ENCODE data around the gene TRIM31.
"Not testable (repeated sequence)": the region's sequence is repeated elsewhere in the genome, so short reads cannot be mapped to it uniquely, and the experiment has no call there.

The TRIM31 gene

DNA sequence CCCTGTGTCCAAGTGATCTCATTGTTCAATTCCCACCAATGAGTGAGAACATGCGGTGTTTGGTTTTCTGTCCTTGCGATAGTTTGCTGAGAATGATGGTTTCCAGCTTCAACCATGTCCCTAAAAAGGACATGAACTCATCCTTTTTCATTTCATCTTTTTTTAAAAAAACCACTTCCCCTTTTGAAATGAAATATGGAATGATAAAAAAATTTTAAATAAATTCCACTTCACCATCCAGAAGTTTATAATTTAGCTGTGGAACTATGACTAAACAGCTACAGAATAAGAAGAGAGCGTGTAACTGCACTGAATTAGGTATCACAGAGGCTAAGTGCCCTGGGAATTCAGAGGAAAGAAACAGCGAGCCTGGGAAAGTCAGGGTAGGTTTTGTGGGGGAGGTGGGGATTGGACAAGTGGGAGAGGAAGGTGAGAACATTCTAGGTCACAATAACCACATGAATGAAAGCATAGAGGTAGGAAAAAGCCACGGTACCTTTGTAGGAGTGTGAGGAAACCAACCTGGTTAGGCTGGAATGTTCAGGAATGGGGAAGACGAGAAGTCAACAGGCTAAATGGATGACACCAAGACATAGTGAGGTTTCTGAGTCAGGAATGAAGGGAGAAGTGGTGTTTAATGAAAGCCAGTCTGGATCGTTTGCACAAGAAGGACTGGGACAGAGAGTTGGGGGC, 37.1 kb upstream of the TRIM31 start:
- in situ Hi-C loops (cut with HindIII; ENCODE audit: low sequenced_read_pairs), result no loop called here

DNA sequence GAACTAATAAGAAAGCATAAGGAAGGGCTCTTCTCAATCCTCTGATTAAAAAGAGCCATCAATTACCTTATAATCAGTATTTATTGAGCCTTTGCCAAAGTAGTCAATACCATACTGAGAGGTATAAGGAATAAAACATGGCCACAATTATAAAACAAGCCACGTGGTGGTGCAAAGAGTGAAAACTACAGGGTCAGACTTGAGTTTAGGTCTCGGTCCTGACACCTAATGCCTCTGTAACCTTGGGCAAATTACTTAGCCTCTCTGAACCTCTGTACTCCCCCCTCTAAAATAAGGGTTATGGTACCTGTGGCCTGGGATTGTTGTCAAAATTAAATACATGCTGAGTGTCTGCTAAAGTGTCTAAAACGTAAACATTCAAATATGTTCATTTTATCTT, 36.3 kb upstream of the TRIM31 start:
- in situ Hi-C loops (cut with HindIII; ENCODE audit: low sequenced_read_pairs), result no loop called here

DNA sequence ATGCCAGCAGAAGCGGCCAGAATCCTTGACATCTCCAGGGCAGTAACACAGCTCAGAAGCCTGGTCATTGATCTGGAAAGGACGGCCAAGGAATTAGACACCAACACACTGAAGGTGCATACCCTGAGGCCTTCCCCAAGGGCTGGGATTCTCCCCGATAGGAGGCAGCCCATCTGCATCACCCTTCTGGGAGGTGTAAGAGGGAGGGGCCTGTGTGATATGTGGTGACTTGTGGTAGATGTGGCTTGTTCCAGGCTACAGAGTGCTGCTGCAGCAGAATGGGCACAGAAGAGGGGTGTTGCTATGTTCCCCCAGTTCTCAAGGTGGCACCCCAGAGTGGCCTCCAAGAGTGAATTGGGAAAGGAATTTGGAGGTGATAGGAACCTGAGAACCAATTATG, 34.2 kb upstream of the TRIM31 start:
- in situ Hi-C loops (cut with HindIII; ENCODE audit: low sequenced_read_pairs), result no loop called here

GRCh38 chr6:30145818-30146217, 32.9 kb upstream of the TRIM31 start:
- in situ Hi-C loops (cut with HindIII; ENCODE audit: low sequenced_read_pairs), result no loop called here

DNA sequence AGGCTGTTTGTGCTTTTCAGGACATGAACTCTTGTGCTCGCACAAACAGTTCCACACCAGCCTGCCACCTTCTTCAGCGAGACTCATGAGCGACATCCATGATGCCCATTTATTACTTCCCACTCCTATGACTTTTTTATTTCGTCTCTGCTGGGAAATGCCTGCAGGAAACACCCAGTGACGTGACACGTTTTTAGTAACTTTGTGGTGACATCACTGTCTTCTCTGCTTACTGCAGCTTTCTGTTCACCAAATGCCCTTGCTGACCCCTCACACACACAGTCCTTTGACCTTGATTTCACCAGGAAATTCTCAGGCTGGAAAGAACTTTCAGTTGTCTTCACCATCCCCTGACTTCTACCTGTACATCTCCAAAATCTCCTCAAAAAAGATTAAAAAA, 31.9 kb upstream of the TRIM31 start:
- in situ Hi-C loops (cut with HindIII; ENCODE audit: low sequenced_read_pairs), result no loop called here

GRCh38 chr6:30143780-30144179, 30.9 kb upstream of the TRIM31 start:
- in situ Hi-C loops (cut with HindIII; ENCODE audit: low sequenced_read_pairs), result no loop called here

GRCh38 chr6:30142665-30143064, 29.8 kb upstream of the TRIM31 start:
- in situ Hi-C loops (cut with HindIII; ENCODE audit: low sequenced_read_pairs), result no loop called here

DNA sequence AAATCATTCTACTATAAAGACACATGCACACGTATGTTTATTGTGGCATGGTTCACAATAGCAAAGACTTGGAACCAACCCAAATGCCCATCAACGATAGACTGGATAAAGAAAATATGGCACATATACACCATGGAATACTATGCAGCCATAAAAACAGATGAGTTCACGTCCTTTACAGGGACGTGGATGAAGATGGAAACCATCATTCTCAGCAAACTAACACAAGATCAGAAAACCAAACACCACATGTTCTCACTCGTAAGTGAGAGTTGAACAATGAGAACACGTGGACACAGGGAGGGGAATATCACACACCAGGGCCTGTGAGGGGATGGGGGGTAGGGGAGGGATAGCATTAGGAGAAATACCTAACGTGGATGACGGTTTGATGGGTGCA, 27.4 kb upstream of the TRIM31 start:
- in situ Hi-C loops (cut with HindIII; ENCODE audit: low sequenced_read_pairs), result not testable (repeated sequence)

- in situ Hi-C loops (cut with HindIII; ENCODE audit: low sequenced_read_pairs), result no loop called here
Observed at GRCh38 chr6:30136570-30137286, 23.8 kb upstream of the TRIM31 start.

DNA sequence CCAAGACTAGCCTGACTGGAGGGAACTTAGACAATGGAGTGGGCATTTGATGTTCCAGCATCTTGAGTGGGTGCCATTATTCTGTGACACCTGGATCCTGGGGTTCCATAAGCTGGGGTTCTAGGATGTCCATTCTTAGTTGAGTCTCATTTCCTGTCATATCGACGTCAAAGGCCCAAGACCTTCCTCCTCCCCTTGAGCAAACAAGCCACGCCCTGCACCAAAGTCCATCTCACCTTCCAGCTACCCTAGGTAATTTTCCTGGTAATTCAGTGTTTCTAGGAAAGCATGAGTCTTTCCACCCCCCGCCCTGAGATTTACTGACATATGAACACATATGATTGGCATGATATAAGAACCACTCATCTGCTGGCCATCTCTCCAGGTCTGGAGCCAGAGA, 22.9 kb upstream of the TRIM31 start, which contains the start of gene TRIM40:
TSS of gene TRIM40 (plus strand) at position 384 of the 400 bp plus-strand sequence. CDS start 897 bp downstream, outside the sequence.
- in situ Hi-C loops (cut with HindIII; ENCODE audit: low sequenced_read_pairs), result no loop called here

GRCh38 chr6:30135147-30135546, 22.3 kb upstream of the TRIM31 start:
- in situ Hi-C loops (cut with HindIII; ENCODE audit: low sequenced_read_pairs), result no loop called here

DNA sequence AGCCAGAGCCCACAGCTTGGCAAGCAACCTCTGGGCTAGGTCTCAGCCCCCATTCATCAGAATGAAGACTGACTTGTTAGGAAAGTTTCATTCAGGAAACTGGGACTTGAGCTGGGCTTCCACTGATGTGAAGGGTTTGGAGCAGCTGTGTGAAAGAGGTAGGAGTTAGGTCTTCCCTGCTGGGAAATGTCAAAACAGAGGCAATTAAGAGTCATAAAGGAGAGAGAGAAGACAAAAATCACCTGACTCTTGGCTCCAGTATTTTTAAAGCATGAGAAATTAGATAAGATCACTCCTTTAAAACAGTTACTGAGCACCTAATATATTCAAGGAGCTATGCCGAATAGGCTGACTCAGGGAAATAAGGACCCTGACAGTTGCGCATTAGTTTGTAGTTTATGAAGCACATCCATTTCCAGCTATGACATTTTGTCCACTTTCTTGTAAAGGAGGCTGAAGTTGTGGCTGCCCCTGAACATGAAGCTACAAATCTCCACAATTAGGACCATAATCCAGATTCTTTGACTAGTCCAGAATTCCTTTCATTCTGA, 19.1 kb upstream of the TRIM31 start:
- in situ Hi-C loops (cut with HindIII; ENCODE audit: low sequenced_read_pairs), result no loop called here

GRCh38 chr6:30130887-30131862, 18.3 kb upstream of the TRIM31 start:
- in situ Hi-C loops (cut with HindIII; ENCODE audit: low sequenced_read_pairs), result no loop called here

DNA sequence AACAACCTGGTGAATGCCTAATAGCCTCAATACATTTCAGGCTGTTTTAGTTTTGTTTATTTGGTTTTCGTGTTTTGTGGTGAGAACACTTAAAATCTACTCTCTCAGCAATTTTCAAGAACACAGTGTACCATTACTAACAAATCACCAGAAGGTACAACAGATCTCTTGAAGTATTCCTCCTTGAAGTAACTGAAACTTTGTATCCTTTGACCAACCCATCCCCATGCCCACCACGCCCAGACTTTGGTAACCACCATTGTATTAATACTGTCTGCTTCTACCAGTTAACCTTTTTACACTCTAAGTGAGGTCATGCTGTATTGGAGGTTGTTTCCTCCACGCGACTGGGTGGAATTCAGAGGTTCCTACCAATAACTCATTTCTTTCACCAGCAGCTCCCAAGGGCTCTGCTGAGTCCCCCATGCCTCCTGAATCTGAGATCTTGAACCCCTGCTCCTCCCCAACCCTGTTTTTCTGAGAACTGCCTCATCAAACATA, 17.3 kb upstream of the TRIM31 start:
- in situ Hi-C loops (cut with HindIII; ENCODE audit: low sequenced_read_pairs), result no loop called here

DNA sequence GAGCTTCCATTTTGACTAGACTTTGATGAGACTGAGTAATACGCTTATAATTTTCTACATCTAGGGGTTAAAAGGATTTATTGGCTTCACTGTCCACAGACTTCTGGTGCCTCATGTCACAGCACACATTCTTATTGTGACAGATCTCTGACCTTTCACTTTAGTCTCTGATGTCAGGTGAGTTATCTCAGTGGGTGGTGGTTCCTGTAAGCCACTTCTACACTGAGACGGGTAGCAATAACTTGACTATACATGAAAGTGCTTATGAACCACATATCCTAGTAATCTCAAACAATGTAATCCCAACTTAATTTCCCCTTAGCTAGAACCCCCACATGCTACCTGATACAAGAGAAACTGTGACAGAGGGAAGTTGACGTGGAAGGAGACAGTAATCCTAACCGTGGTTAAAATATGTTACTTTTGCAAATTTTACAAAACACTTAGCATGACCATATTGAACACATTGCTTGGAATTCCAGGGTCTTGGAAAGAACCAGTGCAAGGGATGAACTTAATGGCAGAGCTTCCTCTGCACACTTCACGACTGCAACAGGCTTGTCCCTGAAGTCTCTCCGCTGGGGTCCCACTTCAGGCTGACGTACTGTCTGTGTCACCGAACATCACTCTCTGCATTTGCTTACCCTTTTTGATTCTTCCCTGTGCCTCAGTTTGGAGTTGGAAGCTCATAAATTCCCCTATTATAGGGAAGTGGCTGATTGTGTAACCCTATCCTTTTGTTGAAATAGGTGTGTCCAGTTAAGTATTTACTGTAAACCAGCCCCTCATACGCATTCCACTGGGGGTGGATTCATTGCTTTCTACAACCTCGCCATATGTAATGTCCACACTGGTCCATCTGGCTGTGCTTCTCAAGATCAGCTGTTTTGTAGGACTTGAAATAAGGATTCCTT, 16.6 kb upstream of the TRIM31 start:
- in situ Hi-C loops (cut with HindIII; ENCODE audit: low sequenced_read_pairs), result no loop called here

GRCh38 chr6:30127238-30128093, 14.6 kb upstream of the TRIM31 start:
- in situ Hi-C loops (cut with HindIII; ENCODE audit: low sequenced_read_pairs), result no loop called here

- in situ Hi-C loops (cut with HindIII; ENCODE audit: low sequenced_read_pairs), result no loop called here
Observed at GRCh38 chr6:30122515-30122914, 9.6 kb upstream of the TRIM31 start.

- in situ Hi-C loops (cut with HindIII; ENCODE audit: low sequenced_read_pairs), result no loop called here
Observed at GRCh38 chr6:30121446-30122366, 8.8 kb upstream of the TRIM31 start.
